ENCODE data around the gene ENHO. TPM values are rescaled to one million over a fixed set of nuclear protein-coding genes. Genes with fewer than 3 reads are reported as not detected.

The ENHO gene
- total and polyA plus RNA-seq, 2 donors from 2014 or later = 0.22 to 2.7 TPM

DNA sequence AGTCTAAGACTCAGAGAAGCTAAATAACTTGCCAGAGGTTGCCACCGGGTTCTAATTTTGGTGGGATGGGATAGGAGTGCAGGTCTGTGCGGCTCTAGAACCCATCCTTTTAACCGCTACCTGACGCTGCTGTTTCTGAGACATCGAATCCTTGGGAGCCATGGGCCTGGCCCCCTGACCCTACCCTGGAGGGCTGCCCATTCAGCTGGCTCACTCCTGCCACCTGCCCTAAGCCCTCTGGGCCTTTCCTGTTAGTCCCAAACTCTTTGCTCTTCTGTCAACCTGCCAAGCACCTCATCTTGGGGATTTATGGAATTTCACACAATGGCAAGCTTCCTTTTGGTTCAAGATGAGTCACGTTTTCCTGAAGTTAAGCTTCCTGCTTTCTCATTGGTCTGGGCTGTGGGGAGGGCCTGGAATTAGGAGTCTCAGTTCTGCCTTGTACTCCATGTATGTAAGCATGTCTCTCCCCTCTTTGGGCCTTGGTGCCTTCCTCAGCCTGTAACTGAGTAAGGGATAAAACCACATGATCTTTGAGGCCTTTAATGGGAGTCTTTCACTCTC, 26.6 kb downstream of the ENHO start:
- Histone ChIP-seq H3K9ac (ENCODE audit: low read length in 3 of 3) (no peak overlapping the region), H3K27ac (ENCODE audit: low read depth in 2 of 2, low read length in 2 of 2) (no peak overlapping the region), H3K9me3 (ENCODE audit: control insufficient read depth in 2 of 3, insufficient read depth in 1 of 3, low read length in 3 of 3) (no peaks in the 10 kb centered on the region), H3K36me3 (ENCODE audit: control insufficient read depth in 2 of 3, insufficient read depth in 3 of 3, low read length in 3 of 3) (no peaks in the 10 kb centered on the region), H3K4me3 (ENCODE audit: low read length in 3 of 3) (no peak overlapping the region), H3K4me1 (ENCODE audit: control insufficient read depth in 2 of 3, insufficient read depth in 2 of 3, low read depth in 1 of 3, low read length in 3 of 3) (no peaks in the 10 kb centered on the region), H3K27me3 (ENCODE audit: control insufficient read depth, insufficient read depth, low read length) (no peaks in the 10 kb centered on the region)
- DNase-seq (no peak), FAIRE-seq (no peak)
- TF ChIP-seq, protein P1, sequence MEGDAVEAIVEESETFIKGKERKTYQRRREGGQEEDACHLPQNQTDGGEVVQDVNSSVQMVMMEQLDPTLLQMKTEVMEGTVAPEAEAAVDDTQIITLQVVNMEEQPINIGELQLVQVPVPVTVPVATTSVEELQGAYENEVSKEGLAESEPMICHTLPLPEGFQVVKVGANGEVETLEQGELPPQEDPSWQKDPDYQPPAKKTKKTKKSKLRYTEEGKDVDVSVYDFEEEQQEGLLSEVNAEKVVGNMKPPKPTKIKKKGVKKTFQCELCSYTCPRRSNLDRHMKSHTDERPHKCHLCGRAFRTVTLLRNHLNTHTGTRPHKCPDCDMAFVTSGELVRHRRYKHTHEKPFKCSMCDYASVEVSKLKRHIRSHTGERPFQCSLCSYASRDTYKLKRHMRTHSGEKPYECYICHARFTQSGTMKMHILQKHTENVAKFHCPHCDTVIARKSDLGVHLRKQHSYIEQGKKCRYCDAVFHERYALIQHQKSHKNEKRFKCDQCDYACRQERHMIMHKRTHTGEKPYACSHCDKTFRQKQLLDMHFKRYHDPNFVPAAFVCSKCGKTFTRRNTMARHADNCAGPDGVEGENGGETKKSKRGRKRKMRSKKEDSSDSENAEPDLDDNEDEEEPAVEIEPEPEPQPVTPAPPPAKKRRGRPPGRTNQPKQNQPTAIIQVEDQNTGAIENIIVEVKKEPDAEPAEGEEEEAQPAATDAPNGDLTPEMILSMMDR (IDR thresholded peaks at IDR 0.05; ENCODE audit: borderline replicate concordance, extremely low read depth, insufficient read depth) = no peak
- intact Hi-C loops (cut with DNase I) = loop anchor here (10.0 kb wide), 1 partner anchor 51 kb away; no protein-coding TSS in a partner anchor

DNA sequence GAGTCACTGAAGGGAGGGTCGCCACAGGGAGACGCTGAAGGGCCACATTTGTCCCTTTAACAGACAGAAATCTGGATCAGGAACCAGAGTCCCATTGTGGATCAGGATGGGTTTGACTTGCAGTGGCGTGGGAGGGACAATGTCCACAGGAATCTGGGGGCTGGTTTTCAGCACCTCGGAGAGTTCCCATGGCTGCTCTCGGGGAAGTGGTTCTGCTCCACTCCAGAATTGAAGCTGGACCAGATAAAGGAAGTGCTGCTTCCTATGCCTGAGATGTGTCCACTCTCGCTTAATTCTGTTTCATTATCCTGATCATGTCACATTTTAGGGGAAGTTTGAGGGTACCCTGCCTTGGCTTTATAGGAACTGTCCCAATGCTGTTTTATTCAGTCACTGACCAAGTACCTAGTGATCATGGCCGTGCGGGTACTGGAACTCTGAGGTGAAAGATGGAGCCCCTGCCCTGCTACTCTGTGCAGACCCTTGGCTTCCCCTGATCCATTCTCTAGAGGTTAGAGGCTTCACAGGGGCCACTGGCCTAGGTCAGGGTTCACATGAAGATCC, 28.7 kb downstream of the ENHO start:
- no peaks in the 10 kb centered on the region for H3K4me1 ChIP-seq (ENCODE audit: control insufficient read depth in 2 of 3, insufficient read depth in 2 of 3, low read depth in 1 of 3, low read length in 3 of 3)
- no peak overlapping the region for H3K27ac ChIP-seq (ENCODE audit: low read depth in 2 of 2, low read length in 2 of 2)
- TF ChIP-seq, protein P1 (IDR thresholded peaks at IDR 0.05; ENCODE audit: borderline replicate concordance, extremely low read depth, insufficient read depth) = no peak
- H3K4me3 ChIP-seq (ENCODE audit: low read length in 3 of 3) = no peak overlapping the region
- intact Hi-C loops (cut with DNase I) = loop anchor here (10.0 kb wide), 1 partner anchor 49 kb away; no protein-coding TSS in a partner anchor
- DNase-seq = peak in 3 of 5 donors; percentile 78 to 82 (median 82)
- no peaks in the 10 kb centered on the region for H3K27me3 ChIP-seq (ENCODE audit: control insufficient read depth, insufficient read depth, low read length)
- no peak overlapping the region for H3K9ac ChIP-seq (ENCODE audit: low read length in 3 of 3)
- H3K36me3 ChIP-seq (ENCODE audit: control insufficient read depth in 2 of 3, insufficient read depth in 3 of 3, low read length in 3 of 3) = no peaks in the 10 kb centered on the region
- no peaks in the 10 kb centered on the region for H3K9me3 ChIP-seq (ENCODE audit: control insufficient read depth in 2 of 3, insufficient read depth in 1 of 3, low read length in 3 of 3)
- FAIRE-seq = no peak

- Histone ChIP-seq H3K4me1 (ENCODE audit: control insufficient read depth in 2 of 3, insufficient read depth in 2 of 3, low read depth in 1 of 3, low read length in 3 of 3) (no peaks in the 10 kb centered on the region), H3K27me3 (ENCODE audit: control insufficient read depth, insufficient read depth, low read length) (no peaks in the 10 kb centered on the region), H3K4me3 (ENCODE audit: low read length in 3 of 3) (no peak overlapping the region), H3K9ac (ENCODE audit: low read length in 3 of 3) (no peak overlapping the region), H3K9me3 (ENCODE audit: control insufficient read depth in 2 of 3, insufficient read depth in 1 of 3, low read length in 3 of 3) (no peaks in the 10 kb centered on the region), H3K36me3 (ENCODE audit: control insufficient read depth in 2 of 3, insufficient read depth in 3 of 3, low read length in 3 of 3) (no peaks in the 10 kb centered on the region), H3K27ac (ENCODE audit: low read depth in 2 of 2, low read length in 2 of 2) (no peak overlapping the region)
- FAIRE-seq (no peak), DNase-seq (no peak)
- TF ChIP-seq, protein P1 (IDR thresholded peaks at IDR 0.05; ENCODE audit: borderline replicate concordance, extremely low read depth, insufficient read depth) = no peak
- intact Hi-C loops (cut with DNase I) = loop anchor here (10.0 kb wide), 1 partner anchor 47 kb away; no protein-coding TSS in a partner anchor
These were observed 30.7 kb downstream of the ENHO start for GRCh38 chr9:34492051-34492450.
